Keratinocyte (primary cell): Measurements from ENCODE around the gene LILRB5.

Experiments used
- EZH2 ChIP-seq: IDR thresholded peaks from one replicate; pipeline ENCODE4 v1.6.1; 2012; ENCODE audit warnings: inconsistent platforms, mild to moderate bottlenecking, low read length, moderate library complexity
- TF ChIP-seq, protein P1 (sequence below), 3 experiments: IDR thresholded peaks in 1 of 3; conservative IDR thresholded peaks in 1 of 3; optimal IDR thresholded peaks in 1 of 3; 2 replicates in 2 of 3; 3 replicates in 1 of 3; pipeline versions ENCODE3 to v1.5.1; 2011; ENCODE audit warnings: low read length in 3 of 3, mild to moderate bottlenecking in 3 of 3, moderate library complexity in 2 of 3, control low read depth in 1 of 3, inconsistent platforms in 1 of 3; ENCODE audit not compliant: insufficient read depth in 2 of 3; ENCODE audit errors: extremely low read depth in 1 of 3

DNA sequence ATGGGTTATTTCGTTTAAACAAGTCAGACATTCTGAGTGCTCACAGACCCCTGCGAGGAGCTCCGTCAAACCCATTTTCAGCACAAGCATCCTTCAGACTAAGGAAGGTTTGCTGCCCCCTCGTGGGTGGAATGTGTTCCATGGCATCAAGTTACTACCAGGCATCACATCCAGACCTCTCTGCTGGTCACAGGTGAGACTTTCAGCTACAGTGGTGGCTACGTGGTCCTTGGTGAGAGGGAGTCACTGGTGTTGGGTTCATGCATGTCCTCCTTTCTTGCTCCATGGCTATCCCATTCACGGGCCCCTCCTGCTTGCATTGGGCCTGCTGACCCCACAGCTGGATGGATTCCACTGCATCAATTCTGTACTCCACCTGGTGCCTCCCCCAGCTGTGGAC lies 9.1 kb upstream of the LILRB5 start:
- TF ChIP-seq, protein P1, sequence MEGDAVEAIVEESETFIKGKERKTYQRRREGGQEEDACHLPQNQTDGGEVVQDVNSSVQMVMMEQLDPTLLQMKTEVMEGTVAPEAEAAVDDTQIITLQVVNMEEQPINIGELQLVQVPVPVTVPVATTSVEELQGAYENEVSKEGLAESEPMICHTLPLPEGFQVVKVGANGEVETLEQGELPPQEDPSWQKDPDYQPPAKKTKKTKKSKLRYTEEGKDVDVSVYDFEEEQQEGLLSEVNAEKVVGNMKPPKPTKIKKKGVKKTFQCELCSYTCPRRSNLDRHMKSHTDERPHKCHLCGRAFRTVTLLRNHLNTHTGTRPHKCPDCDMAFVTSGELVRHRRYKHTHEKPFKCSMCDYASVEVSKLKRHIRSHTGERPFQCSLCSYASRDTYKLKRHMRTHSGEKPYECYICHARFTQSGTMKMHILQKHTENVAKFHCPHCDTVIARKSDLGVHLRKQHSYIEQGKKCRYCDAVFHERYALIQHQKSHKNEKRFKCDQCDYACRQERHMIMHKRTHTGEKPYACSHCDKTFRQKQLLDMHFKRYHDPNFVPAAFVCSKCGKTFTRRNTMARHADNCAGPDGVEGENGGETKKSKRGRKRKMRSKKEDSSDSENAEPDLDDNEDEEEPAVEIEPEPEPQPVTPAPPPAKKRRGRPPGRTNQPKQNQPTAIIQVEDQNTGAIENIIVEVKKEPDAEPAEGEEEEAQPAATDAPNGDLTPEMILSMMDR (optimal IDR thresholded peaks at IDR 0.05 in 1 of 3, IDR thresholded peaks at IDR 0.05 in 1 of 3, conservative IDR thresholded peaks at IDR 0.05 in 1 of 3; ENCODE audit: extremely low read depth in 1 of 3, insufficient read depth in 2 of 3, low read length in 3 of 3), result peak; percentile 79 to 92 (median 79)
- no peak for TF ChIP-seq EZH2
